NCI-H2227 treated with DMSO at 0.1 percent for 48 hours (cell line): ENCODE measurements around the gene FOXP4.

ENCODE experiments used
- DNase-seq: peaks from one replicate; lab custom pipeline; 2025; lab: John Stamatoyannopoulos, UW

Gene FOXP4

GRCh38 chr6:41522780-41523548, 23.2 kb upstream of the FOXP4 start:
- DNase-seq = peak; percentile 86

GRCh38 chr6:41523915-41524633, 22.1 kb upstream of the FOXP4 start:
- peak; percentile 76 for DNase-seq

GRCh38 chr6:41524634-41525011, 21.6 kb upstream of the FOXP4 start:
- DNase-seq = no peak

GRCh38 chr6:41527721-41528408, 18.3 kb upstream of the FOXP4 start:
- no peak for DNase-seq

- DNase-seq = no peak
Measured at GRCh38 chr6:41528409-41528963, 17.7 kb upstream of the FOXP4 start.

GRCh38 chr6:41529049-41529448, 17.1 kb upstream of the FOXP4 start:
- DNase-seq = no peak

- DNase-seq = no peak
Measured at GRCh38 chr6:41529970-41530369, 16.2 kb upstream of the FOXP4 start.

GRCh38 chr6:41530476-41530875, 15.7 kb upstream of the FOXP4 start:
- no peak for DNase-seq

GRCh38 chr6:41531016-41531415, 15.2 kb upstream of the FOXP4 start:
- DNase-seq = no peak

GRCh38 chr6:41531591-41532582, 14.3 kb upstream of the FOXP4 start:
- no peak for DNase-seq

- no peak for DNase-seq
Measured at GRCh38 chr6:41535766-41536165, 10.4 kb upstream of the FOXP4 start.

GRCh38 chr6:41536795-41537758, 9.1 kb upstream of the FOXP4 start:
- no peak for DNase-seq

- DNase-seq = no peak
Measured at GRCh38 chr6:41538556-41539182, 7.5 kb upstream of the FOXP4 start.

- no peak for DNase-seq
Measured at GRCh38 chr6:41539204-41539603, 7.0 kb upstream of the FOXP4 start.

GRCh38 chr6:41541364-41541763, 4.8 kb upstream of the FOXP4 start:
- DNase-seq = no peak

- DNase-seq = no peak
Measured at GRCh38 chr6:41543087-41543486, 3.1 kb upstream of the FOXP4 start.

- no peak for DNase-seq
Measured at GRCh38 chr6:41545247-41545702, 906 bp upstream of the FOXP4 start.

- no peak for DNase-seq
Measured at GRCh38 chr6:41546475-41546865, 289 bp downstream of the FOXP4 start.
